SK-N-SH treated with all-trans-retinoic acid at 6 μM for 48 hours (cell line): ENCODE results near the gene M1AP.

ENCODE experiments used
- CREB5 ChIP-seq: fragments of 250-450 bp; sonication (Bioruptor Pico); IDR thresholded peaks from 2 replicates; pipeline ENCODE4 v1.5.1; 2020; ENCODE audit warnings: low read depth, mild to moderate bottlenecking, moderate library complexity
- CSDC2 ChIP-seq: fragments of 250-450 bp; sonication (Bioruptor Pico); IDR thresholded peaks from 2 replicates; pipeline ENCODE4 v1.5.0; 2020; ENCODE audit warnings: mild to moderate bottlenecking, moderate library complexity
- CSRNP3 ChIP-seq: fragments of 250-450 bp; sonication (Bioruptor Pico); IDR thresholded peaks from 2 replicates; pipeline ENCODE4 v1.5.1; 2021; ENCODE audit warnings: mild to moderate bottlenecking, moderate library complexity
- GLIS3 ChIP-seq: fragments of 250-450 bp; sonication (Bioruptor Pico); IDR thresholded peaks from 2 replicates; pipeline ENCODE4 v1.5.0; 2020; ENCODE audit warnings: mild to moderate bottlenecking, moderate library complexity
- PATZ1 ChIP-seq: fragments of 250-450 bp; sonication (Bioruptor Pico); IDR thresholded peaks from 2 replicates; pipeline ENCODE4 v1.8.0; 2020; ENCODE audit warnings: mild to moderate bottlenecking, moderate library complexity, borderline replicate concordance
- POU6F1 ChIP-seq: fragments of 250-450 bp; sonication (Bioruptor Pico); IDR thresholded peaks from 2 replicates; pipeline ENCODE4 v1.8.0; 2021; ENCODE audit warnings: low read depth, mild to moderate bottlenecking, moderate library complexity, borderline replicate concordance
- PPARA ChIP-seq: fragments of 250-450 bp; sonication (Bioruptor Pico); IDR thresholded peaks from 2 replicates; pipeline ENCODE4 v1.5.0; 2020; ENCODE audit warnings: mild to moderate bottlenecking, borderline replicate concordance
- RARB ChIP-seq: fragments of 250-450 bp; sonication (Bioruptor Pico); IDR thresholded peaks from 2 replicates; pipeline ENCODE4 v1.8.0; 2021; ENCODE audit warnings: mild to moderate bottlenecking, moderate library complexity
- TOX ChIP-seq: fragments of 250-450 bp; sonication (Bioruptor Pico); IDR thresholded peaks from 2 replicates; pipeline ENCODE4 v1.8.0; 2021; ENCODE audit warnings: mild to moderate bottlenecking, moderate library complexity, borderline replicate concordance
- TSHZ2 ChIP-seq: fragments of 250-450 bp; sonication (Bioruptor Pico); IDR thresholded peaks from 2 replicates; pipeline ENCODE4 v1.5.0; 2020; ENCODE audit warnings: mild to moderate bottlenecking, moderate library complexity
- ZC3H10 ChIP-seq: fragments of 250-450 bp; sonication (Bioruptor Pico); IDR thresholded peaks from 2 replicates; pipeline ENCODE4 v1.5.1; 2021; ENCODE audit warnings: mild to moderate bottlenecking, moderate library complexity
- ZFP30 ChIP-seq: fragments of 450-650 bp; formaldehyde crosslinking; IDR thresholded peaks from 2 replicates; pipeline ENCODE4 v1.5.0; 2022; ENCODE audit warnings: mild to moderate bottlenecking, moderate library complexity
- ZNF565 ChIP-seq: fragments of 450-650 bp; formaldehyde crosslinking; conservative IDR thresholded peaks from 2 replicates; pipeline ENCODE4 v1.5.0; 2020; ENCODE audit warnings: low read depth, mild to moderate bottlenecking, moderate library complexity
- ZNF8 ChIP-seq: fragments of 450-650 bp; formaldehyde crosslinking; IDR thresholded peaks from 2 replicates; pipeline ENCODE4 v1.5.0; 2020; ENCODE audit warnings: mild to moderate bottlenecking, moderate library complexity

- TF ChIP-seq CSRNP3 = no peak
- TF ChIP-seq ZC3H10 (CRISPR knock-in tag) = no peak
- TF ChIP-seq POU6F1 (CRISPR knock-in tag) = no peak
- TF ChIP-seq CREB5 (CRISPR knock-in tag) = no peak
- no peak for TF ChIP-seq TSHZ2 (CRISPR knock-in tag)
- no peak for TF ChIP-seq PATZ1 (CRISPR knock-in tag)
- TF ChIP-seq RARB (CRISPR knock-in tag) = no peak
- no peak for TF ChIP-seq ZNF565
- TF ChIP-seq PPARA (CRISPR knock-in tag) = no peak
- no peak for TF ChIP-seq TOX (CRISPR knock-in tag)
- no peak for TF ChIP-seq CSDC2 (CRISPR knock-in tag)
- no peak for TF ChIP-seq ZFP30 (CRISPR knock-in tag)
- TF ChIP-seq ZNF8 (CRISPR knock-in tag) = no peak
- no peak for TF ChIP-seq GLIS3 (CRISPR knock-in tag)
Measured at GRCh38 chr2:74671479-74671878, 23.3 kb upstream of the M1AP start.
